Measurements from ENCODE around the gene SUPT20H.

- TF ChIP-seq CTCF (IDR thresholded peaks at IDR 0.05; ENCODE audit: low read length) (no peak), EZH2 (IDR thresholded peaks at IDR 0.05; ENCODE audit: borderline replicate concordance, low read length) (no peak)
Measured at GRCh38 chr13:37072024-37072423, 12.5 kb upstream of the SUPT20H start.

Measured in OCI-LY1 (cell line).